GM23248 (cell line): Measurements from ENCODE around the gene MTHFR.

ENCODE experiments used
- EZH2 ChIP-seq: fragments of 200-600 bp; sonication (generic); IDR thresholded peaks from 2 replicates; pipeline ENCODE4 v1.6.1; 2018; ENCODE audit warnings: antibody characterized with exemption, mild to moderate bottlenecking; ENCODE audit not compliant: insufficient read depth, poor library complexity, severe bottlenecking
- EZH2phosphoT487 ChIP-seq: fragments of 200-600 bp; sonication (generic); IDR thresholded peaks from 2 replicates; pipeline ENCODE4 v1.6.1; 2018; ENCODE audit warnings: antibody characterized with exemption, moderate library complexity, mild to moderate bottlenecking, low read depth; ENCODE audit not compliant: insufficient read depth

DNA sequence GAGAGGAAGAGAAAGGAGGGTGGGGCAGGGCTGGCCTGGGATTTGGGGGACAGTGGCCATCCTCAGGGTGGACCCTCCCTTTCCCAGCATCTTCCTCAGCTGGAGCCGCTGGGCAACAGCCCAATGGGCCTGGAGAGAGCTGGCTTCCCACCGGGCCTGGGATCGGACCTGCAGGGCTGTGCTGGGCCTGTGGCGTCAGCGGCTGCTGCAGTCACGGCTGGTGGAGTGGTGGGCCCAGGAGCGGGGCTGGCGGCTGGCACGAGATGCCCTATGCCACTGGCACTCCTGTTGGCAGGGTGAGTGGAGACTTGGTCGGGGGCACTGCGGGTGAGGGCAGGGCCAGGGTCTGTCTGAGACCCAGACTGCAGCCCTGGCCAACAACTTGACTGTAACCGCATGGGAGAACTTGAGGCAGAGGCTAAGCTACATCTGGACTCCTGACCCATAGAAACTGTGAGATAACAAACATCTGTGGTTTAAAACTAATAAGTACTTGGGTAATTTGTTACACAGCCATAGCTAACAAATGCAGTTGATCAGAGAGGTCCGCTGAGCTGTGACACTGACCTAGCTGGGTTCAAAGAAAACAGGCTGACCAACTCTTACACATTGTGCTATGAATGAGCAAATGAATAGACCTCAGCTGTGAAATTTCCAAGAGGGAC is 25.9 kb downstream of the MTHFR start:
- no peak for TF ChIP-seq EZH2
- TF ChIP-seq EZH2phosphoT487: no peak
